Stimulated activated CD4-positive, alpha-beta T cell treated with anti-CD3 and anti-CD28 coated beads, Interleukin-2, amount 100 ng/mL, for 48 hours (primary cell): ENCODE data around the gene CWF19L1.
"Not testable (repeated sequence)": the region's sequence is repeated elsewhere in the genome, so short reads cannot be mapped to it uniquely, and the experiment has no call there.

Experiments used
- DNase-seq, 2 donors: peaks; one replicate each; pipeline ENCODE4 v3.0.0-alpha.2; 2020

CWF19L1 gene

GRCh38 chr10:100267239-100268104 lies at the start of gene CWF19L1:
TSS of gene CWF19L1 (minus strand) at chr10:100267638. CDS start at chr10:100267593, 45 bp downstream.
- DNase-seq, result peak; percentile 63 to 74

DNA sequence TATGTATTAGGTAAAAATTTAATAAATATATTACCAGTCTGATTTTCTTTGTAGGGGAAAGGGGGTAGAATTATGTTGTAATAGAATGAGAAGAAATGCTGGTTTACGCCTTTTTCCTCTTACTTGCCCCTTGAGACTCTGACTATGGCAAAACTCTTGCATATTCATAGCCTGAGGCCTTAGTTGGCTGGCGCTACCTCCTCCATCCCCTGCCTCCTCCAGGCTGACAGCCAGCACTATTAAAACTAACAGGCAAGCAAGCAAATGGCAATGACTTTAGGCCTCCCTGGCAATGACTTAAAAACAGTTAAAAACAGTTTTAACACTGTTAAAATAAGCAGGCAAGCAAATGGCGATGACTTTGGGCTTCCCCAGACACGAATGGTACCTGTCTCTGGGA lies 48.2 kb upstream of the CWF19L1 start:
- no peak for DNase-seq

GRCh38 chr10:100311298-100311697 lies 43.9 kb upstream of the CWF19L1 start:
- DNase-seq, result no peak

- DNase-seq, result no peak
These were observed 40.2 kb upstream of the CWF19L1 start for GRCh38 chr10:100307684-100308083.

DNA sequence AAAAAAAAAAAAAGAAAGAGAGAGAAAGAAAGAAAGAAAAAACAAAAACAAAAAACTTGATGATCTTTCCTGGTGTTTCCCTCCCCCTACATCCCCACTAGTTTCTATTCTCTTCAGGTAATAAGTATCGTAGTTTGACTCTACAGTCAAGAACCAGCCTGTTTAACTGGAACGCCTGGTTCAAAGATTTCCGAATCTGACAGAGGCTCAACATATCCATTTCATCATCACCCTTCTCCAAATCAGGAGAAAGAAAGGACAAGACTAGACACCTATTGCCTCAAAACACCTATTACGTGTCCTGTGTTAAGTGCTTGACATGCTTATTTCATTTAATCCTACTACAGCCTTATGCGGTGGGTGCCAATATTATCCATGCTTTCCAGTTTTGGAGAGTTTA lies 39.4 kb upstream of the CWF19L1 start:
- DNase-seq, result no peak

DNA sequence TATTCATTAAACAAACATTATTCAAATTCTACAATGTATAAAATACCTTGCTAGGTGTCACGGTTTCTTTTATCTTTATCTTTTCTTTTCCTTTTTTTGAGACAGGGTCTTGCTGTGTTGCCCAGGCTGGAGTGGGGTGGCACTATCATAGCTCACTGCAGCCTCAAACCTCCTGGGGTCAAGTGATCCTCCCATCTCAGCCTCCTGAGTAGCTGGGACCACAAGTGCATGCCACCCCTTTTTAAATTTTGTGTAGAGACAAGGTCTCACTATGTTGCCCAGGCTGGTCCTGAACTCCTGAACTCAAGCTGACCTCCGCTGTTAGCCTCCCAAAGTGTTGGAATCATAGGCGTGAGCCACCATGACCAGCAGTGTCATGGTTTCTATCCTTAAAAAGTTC lies 37.0 kb upstream of the CWF19L1 start:
- DNase-seq, result no peak

GRCh38 chr10:100303724-100304319 lies 36.4 kb upstream of the CWF19L1 start:
- DNase-seq, result no peak

GRCh38 chr10:100301123-100301522 lies 33.7 kb upstream of the CWF19L1 start:
- DNase-seq, result not testable (repeated sequence)

DNA sequence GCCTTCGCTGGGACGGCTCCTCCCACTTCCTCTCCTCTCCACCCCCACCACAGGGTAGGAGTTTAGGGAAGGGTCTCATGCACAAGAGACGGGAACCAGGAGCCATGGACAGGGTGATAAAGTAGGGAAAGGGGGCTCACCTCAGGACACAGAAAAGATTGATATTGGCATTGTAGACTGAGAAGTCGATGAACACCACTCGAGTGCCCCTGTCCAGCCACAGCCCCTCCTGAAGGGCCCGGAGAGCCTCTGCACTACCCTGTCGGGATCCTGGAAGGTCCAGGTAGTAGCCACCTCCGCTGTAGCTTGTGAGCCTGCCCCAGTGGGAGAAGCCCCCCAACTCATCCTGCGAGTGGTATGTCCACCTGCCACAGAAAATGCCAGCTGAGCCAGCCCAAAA lies 29.8 kb upstream of the CWF19L1 start:
- DNase-seq, result no peak

GRCh38 chr10:100293066-100293465 lies 25.6 kb upstream of the CWF19L1 start:
- no peak for DNase-seq

- DNase-seq, result not testable (repeated sequence)
These were observed 24.9 kb upstream of the CWF19L1 start for GRCh38 chr10:100292300-100292699.

DNA sequence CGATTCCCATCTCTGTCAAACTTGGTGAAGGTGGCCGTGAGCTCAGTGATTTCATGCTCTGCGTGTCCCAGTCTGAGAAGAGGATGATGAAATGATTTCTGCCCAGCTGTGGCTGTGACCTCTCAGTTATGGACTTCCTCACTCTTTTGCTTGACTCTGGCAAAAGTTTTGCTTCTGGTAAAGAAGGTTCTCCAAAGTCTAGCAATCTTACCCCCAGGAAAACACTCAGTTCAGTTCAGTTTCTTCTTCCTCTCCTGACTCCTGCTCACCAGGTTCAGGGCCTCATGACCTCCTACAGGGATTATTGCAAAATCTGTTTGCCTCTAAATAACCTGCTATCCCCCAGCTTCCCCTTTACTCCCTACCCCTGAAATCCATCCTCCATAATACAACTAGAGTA lies 23.9 kb upstream of the CWF19L1 start:
- no peak for DNase-seq

DNA sequence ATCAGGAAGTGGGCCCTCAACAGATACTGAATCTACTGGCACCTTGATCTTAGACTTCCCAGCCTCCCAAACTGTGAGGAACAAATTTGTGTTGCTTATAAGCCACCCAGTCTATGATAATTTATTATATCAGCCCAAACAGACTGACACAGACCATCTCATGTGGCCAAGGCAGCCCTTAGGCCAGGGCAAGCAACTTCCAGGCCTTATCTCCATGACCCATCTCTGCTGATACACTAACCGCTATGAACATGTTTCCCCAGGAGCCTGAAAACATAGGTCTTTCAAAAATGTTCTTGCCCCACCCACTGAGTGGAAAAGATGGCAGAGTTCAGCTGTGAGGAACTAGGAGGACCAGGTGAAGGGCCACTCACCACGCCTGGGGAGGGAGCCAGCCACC lies 22.2 kb upstream of the CWF19L1 start:
- DNase-seq, result no peak

GRCh38 chr10:100288196-100288595 lies 20.8 kb upstream of the CWF19L1 start:
- DNase-seq, result no peak

GRCh38 chr10:100287756-100288155 lies 20.3 kb upstream of the CWF19L1 start:
- DNase-seq, result no peak

GRCh38 chr10:100286051-100287033 lies 18.9 kb upstream of the CWF19L1 start, which contains the start of gene BLOC1S2:
TSS of gene BLOC1S2 (minus strand) at chr10:100286680. CDS start at chr10:100286659, 21 bp downstream.
- DNase-seq, result peak; percentile 83 to 89

DNA sequence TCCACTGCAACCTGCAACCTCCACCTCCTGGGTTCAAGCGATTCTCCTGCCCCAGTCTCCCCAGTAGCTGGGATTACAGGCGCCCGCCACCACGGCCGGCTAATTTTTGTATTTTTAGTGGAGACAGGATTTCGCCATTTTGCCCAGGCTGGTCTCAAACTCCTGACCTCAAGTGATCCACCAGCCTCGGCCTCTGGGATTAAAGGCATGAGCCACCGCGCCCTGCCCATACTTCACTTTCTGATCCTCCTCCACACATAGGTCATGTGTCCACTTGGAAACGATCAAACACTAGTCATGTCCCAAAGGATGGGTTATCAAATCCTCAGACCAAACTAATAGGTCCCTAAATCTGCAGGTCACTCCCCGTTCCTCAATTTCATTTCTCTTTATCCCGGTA lies 17.9 kb upstream of the CWF19L1 start:
- DNase-seq, result not testable (repeated sequence)

- DNase-seq, result no peak
These were observed 15.5 kb upstream of the CWF19L1 start for GRCh38 chr10:100282907-100283306.

GRCh38 chr10:100276971-100277370 lies 9.5 kb upstream of the CWF19L1 start:
- not testable (repeated sequence) for DNase-seq

GRCh38 chr10:100265821-100266485 lies 1.5 kb downstream of the CWF19L1 start:
- no peak for DNase-seq

DNA sequence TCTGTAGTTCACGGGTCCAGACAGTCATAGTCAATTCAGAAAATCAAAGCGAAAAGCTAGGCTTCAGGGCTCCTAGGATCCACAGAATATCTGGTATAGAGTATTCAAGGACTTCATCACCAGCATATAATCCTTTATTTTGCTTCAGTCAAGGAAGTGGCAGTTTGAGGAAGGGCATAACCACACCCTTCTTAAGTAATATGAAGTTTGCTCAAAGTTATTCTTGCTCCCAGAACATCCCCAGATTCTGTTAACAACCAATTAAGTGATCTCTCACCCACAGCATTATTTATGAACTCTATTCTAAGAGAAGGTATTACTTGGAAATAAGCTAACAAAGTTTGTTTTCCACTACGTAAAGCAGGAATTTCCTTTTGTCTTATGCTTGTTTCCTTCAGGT lies 13.2 kb downstream of the CWF19L1 start:
- DNase-seq, result no peak

- DNase-seq, result no peak
These were observed 14.4 kb downstream of the CWF19L1 start for GRCh38 chr10:100253041-100253440.
